ENCODE data around the gene PCDH15. TPM values are rescaled to one million over a fixed set of nuclear protein-coding genes. Genes with fewer than 3 reads are reported as not detected.

Gene PCDH15
- total and polyA plus RNA-seq, 2 of the 13 experiments (the other 11 are each of a cell fraction or from before 2014, with no cell fraction given) = not detected

DNA sequence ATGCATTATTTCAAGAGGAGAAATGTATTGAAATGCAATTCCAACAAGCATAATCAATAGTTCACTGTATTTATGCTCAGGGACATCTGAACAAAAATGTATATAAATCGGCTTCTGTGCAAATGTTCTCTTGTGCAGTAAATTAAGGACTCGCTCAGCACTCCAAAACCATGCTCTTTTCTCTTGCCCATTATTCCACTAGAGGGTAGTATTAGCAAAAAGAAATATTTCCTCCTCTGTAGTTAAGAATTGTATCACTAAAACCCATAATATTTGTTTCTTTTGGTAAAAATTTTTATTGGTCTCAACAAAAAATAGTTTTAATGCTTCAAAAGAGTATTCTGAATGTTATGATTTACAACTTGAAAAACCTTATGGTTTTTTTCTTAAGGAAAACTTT lies 803.1 kb downstream of the PCDH15 start:
- WGBS (ENCODE audit: low lambda C conversion rate) = 0% methylated on average over 2 of the region's 2 CpGs
- BruUV-seq (replicated peaks) = no TSS peak

More for the DNA sequence above, 803.1 kb downstream of the PCDH15 start:
- no peaks in the 10 kb centered on the region for H3K9me3 ChIP-seq (ENCODE audit: low read length)
- ChIA-PET CTCF (ENCODE audit: low intra/inter-chr PET ratio, low total read pairs) (no interaction called here), POLR2A (no interaction called here)
- TF ChIP-seq ZNF713 (CRISPR knock-in tag; IDR thresholded peaks at IDR 0.05) (no peak), STAG1 (CRISPR knock-in tag; IDR thresholded peaks at IDR 0.05) (peak; percentile 44), ZNF468 (CRISPR knock-in tag; IDR thresholded peaks at IDR 0.05) (no peak), RERE (CRISPR knock-in tag; IDR thresholded peaks at IDR 0.05; ENCODE audit: low read depth) (no peak), ZKSCAN8 (CRISPR knock-in tag; IDR thresholded peaks at IDR 0.05; ENCODE audit: borderline replicate concordance) (no peak), ZNF879 (CRISPR knock-in tag; IDR thresholded peaks at IDR 0.05) (no peak)
- TF ChIP-seq, protein P1, sequence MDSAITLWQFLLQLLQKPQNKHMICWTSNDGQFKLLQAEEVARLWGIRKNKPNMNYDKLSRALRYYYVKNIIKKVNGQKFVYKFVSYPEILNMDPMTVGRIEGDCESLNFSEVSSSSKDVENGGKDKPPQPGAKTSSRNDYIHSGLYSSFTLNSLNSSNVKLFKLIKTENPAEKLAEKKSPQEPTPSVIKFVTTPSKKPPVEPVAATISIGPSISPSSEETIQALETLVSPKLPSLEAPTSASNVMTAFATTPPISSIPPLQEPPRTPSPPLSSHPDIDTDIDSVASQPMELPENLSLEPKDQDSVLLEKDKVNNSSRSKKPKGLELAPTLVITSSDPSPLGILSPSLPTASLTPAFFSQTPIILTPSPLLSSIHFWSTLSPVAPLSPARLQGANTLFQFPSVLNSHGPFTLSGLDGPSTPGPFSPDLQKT (CRISPR knock-in tag; IDR thresholded peaks at IDR 0.05; ENCODE audit: borderline replicate concordance) = no peak
- TF ChIP-seq, protein P2, sequence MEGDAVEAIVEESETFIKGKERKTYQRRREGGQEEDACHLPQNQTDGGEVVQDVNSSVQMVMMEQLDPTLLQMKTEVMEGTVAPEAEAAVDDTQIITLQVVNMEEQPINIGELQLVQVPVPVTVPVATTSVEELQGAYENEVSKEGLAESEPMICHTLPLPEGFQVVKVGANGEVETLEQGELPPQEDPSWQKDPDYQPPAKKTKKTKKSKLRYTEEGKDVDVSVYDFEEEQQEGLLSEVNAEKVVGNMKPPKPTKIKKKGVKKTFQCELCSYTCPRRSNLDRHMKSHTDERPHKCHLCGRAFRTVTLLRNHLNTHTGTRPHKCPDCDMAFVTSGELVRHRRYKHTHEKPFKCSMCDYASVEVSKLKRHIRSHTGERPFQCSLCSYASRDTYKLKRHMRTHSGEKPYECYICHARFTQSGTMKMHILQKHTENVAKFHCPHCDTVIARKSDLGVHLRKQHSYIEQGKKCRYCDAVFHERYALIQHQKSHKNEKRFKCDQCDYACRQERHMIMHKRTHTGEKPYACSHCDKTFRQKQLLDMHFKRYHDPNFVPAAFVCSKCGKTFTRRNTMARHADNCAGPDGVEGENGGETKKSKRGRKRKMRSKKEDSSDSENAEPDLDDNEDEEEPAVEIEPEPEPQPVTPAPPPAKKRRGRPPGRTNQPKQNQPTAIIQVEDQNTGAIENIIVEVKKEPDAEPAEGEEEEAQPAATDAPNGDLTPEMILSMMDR (CRISPR knock-in tag; IDR thresholded peaks at IDR 0.05) = peak; percentile 23; the same call in 1 of the 2 replicates
- no peaks in the 10 kb centered on the region for H4K20me1 ChIP-seq (ENCODE audit: insufficient read depth, low read length)
- no peak overlapping the region for H3K4me3 ChIP-seq (replicated peaks in 1 of 3; ENCODE audit: insufficient read depth in 1 of 3, low read depth in 2 of 3, low read length in 3 of 3)
- DNase-seq (ENCODE audit: low spot score) (peak; percentile 5), ATAC-seq (peak; percentile 56), FAIRE-seq (no peak)
- H3K79me2 ChIP-seq (ENCODE audit: insufficient read depth, low read length) = no peaks in the 10 kb centered on the region
- no peak overlapping the region for H3K27ac ChIP-seq (ENCODE audit: extremely low read length, insufficient read depth, low read length)
- no peaks in the 10 kb centered on the region for H3K4me1 ChIP-seq (ENCODE audit: insufficient read depth, low read length)
- H3K4me2 ChIP-seq (ENCODE audit: low read depth, low read length) = no peak overlapping the region
- H3K9ac ChIP-seq (ENCODE audit: insufficient read depth, low read depth, low read length) = no peak overlapping the region
- H2AFZ ChIP-seq (ENCODE audit: low read length) = no peak overlapping the region
- H3K27me3 ChIP-seq (ENCODE audit: control insufficient read depth in 1 of 2, insufficient read depth in 2 of 2, low read length in 2 of 2) = no peaks in the 10 kb centered on the region
- intact Hi-C loops (cut with micrococcal nuclease; ENCODE audit: unreplicated experiment) = loop anchor here (1.0 kb wide), 1 partner anchor 404 kb away; no protein-coding TSS in a partner anchor
- in situ Hi-C loops (cut with HindIII; ENCODE audit: extremely low pct_ligation_motif_present, low pct_unique_long_range_greater_than_20kb) = no loop called here
- H3K36me3 ChIP-seq (replicated peaks in 1 of 2; ENCODE audit: control insufficient read depth in 1 of 2, insufficient read depth in 2 of 2, low read length in 2 of 2) = no peaks in the 10 kb centered on the region

Measured in HepG2 (cell line).